NCI-H2196 (cell line): ENCODE measurements around the gene KRT40.
A peak's percentile ranks its signal among the peaks of the same experiment; 100 is the strongest.

Experiments used
- DNase-seq: peaks from one replicate; lab custom pipeline; 2025; ENCODE audit not compliant: unreplicated experiment; lab: John Stamatoyannopoulos, UW

Gene KRT40

DNA sequence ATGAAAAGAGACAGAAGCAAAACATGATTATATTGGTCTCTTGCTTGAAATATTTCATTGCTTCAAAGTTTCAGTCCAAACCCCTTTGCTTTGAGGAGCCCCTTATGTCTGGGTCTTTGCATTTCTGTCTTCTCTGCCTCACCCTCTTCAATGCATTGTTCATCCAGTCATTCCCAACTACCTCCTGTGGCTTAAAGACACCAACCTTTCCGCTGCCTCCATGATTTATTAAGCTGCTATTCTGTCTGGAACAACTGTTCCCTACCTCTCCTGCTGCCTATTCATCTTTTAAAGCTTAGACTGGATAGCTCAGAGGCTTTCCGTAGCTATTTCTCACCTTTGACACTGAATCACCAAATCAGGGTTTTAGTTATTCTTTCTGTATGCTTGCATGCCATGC lies 13.2 kb upstream of the KRT40 start:
- DNase-seq: no peak

- no peak for DNase-seq
Observed at GRCh38 chr17:40996829-40997228, 12.7 kb upstream of the KRT40 start.

DNA sequence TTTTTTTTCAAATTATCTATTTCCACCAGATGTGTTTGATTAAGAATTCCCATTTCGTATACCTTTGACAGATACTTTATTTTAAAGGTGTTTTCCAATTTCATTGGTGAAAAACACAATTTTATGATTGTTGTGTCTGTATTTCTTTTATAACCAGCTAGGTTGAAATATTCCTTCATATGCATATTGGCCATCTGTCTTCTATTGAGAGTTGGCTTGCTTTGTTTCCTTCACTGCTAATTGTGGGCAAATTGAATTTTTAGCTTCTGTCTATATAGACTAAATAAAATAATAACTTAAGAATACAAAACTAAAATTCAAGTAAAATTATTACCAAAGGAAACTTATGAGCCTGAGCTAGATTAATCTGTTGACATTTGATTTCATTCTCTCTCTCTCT lies 11.0 kb upstream of the KRT40 start:
- DNase-seq: no peak

DNA sequence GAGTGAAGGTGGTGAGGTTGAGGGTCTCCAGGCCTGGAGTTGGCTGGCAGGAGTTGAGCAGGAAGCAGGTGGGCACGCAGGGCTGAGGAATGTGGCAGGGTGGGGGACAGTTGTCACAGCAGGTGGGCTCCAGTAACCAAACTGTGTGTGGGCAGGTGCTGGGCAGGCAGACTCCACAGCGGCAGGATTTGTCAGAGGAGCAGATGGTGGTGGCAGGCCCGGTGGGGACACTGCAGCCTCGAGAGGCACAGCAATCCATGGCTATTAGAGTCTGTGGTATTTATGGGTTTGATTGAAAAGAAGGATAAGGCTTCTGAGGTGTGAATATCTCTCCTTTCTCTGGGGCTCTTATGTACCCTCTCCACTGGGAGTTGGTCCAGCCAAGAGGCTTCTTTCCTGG lies 9.7 kb upstream of the KRT40 start, which contains the start of gene KRTAP3-3:
Gene KRTAP3-3, minus strand, starts transcription at position 326 of the 400 bp plus-strand sequence. Its CDS starts 67 bp downstream, at position 259.
- no peak for DNase-seq

DNA sequence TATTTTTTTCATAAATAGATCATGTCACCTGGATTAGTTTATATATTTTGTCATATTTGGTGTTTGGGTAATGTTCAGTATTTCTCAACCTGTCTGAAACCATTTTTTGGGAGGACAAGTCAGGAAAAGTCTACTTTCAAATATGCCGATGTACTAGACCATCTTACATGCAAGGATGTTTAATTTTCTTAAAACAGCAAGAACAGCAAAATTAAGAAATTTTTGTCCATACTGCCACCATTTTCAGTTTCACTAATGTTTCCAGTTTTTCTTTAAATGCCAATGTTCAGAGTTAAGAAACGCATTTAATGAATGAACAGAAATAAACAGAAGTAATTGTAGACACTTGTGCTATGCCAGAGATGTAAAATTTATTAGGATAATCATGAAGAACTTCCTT lies 9.0 kb upstream of the KRT40 start:
- no peak for DNase-seq

DNA sequence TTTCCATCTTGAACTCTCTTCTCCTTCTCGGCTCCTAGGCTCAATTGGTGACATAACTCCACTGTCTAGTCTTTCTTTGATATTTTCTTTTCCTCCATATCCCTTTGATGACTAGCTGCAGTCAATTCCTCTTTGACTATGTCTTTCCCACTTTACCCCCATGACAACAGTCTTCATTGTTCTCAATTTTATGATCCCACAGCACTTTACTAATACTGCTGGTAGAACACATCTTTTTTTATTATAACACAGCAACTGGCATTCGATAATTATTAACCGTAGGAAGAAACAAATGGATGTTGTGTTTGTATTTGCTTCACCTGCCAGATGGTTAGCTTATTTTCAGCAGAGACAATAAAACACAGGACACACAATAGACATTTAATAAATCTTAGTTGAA lies 8.5 kb upstream of the KRT40 start:
- DNase-seq: no peak

DNA sequence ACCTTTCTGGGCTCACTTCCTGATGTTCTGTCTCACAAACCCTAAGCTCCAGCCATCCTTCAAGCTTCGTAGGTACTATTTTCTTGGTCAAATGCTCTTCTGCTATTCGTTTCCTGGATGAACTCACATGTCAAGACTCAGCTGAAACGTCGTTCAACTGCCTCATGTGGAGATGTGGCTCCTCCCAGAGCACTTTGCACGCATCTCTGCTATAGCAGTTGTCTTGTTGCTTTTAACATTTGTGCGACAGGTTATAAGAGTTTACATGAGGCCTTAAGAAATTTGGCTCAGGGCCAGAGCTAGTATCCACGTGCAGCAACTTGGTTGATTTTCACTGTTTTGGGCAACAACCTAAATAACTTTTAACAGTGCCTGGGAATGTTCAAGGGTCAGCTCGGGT lies 2.8 kb upstream of the KRT40 start:
- DNase-seq: no peak

DNA sequence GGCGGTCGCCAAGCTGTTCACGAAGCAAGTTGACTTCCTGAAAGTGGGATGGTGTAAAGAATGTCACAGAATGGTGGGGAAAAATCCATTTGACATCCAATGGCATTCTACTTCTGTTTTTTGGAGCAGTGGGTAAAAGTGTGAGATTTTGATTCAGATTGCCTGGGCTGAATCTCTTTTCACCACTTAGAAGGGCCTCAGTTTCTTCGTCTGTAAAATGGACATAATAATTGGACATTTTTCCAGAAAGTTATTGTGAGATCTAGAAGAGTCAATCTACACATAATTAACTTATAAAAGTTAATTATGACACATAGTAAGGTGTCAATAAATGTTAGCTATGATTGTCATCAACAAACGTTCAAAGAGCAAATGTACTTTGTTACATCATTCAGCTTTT lies 3.0 kb downstream of the KRT40 start:
- DNase-seq: no peak

- peak; percentile 7 for DNase-seq
Observed at GRCh38 chr17:40980596-40980995, 3.5 kb downstream of the KRT40 start.

DNA sequence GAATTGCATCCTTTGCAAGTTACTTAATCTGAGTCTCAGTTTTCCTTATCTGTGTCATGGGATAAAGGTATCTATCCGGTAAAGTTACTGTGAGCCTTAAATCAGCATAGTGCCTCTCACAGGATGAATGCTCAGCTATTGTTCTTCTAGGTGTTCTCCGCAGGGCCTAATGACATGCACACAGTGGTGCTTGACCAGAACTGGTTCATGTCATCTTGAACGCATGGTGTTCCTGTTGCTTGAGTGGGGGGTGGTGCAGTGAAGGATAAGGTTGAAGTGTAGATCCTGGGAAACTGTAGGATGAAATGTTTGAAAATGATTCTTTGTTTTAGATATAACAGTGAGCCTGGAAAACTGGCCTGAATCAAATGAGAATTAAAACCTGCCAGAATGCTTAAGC lies 4.0 kb downstream of the KRT40 start:
- no peak for DNase-seq

GRCh38 chr17:40978575-40979151 lies 5.5 kb downstream of the KRT40 start:
- DNase-seq: no peak

GRCh38 chr17:40975516-40975915 lies 8.6 kb downstream of the KRT40 start:
- no peak for DNase-seq

- DNase-seq: no peak
Observed at GRCh38 chr17:40974366-40974765, 9.8 kb downstream of the KRT40 start.

DNA sequence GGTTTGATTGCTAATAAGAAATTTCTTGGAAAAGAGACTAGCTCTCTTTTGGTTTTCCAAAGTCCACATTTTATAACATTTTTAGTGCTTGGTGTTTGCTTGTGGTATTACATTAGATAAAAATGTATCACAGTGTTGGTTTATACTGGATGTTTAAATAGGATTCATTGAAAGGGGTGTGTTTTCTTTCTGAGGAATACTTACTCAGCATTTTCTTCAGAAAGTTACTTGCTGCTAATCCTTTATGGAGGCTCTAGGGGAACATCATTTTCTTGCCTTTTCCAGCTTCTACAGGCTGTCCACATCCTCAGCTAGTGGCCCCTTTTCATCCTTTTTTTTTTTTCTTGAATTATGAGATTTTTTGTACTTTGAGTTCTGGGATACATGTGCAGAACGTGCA lies 16.5 kb downstream of the KRT40 start:
- DNase-seq: no peak

DNA sequence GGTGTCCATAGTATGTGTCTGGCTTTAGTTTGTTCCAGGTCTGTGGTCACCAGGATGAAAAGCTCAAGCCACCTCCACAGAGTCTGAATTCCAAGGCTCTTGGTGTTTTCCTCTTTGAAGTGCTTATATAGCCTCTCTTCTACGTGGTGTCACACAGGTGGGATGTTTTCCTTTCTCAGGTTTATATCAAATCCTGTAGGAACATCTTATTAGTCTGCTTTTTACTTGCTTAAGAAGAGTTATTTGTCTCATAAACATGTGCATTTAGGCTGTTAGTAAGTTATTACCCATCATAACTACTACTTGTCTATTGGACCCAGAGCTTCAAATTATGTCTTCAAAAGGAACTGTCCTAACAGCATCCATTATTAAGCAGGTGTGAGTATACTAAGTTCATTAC lies 17.3 kb downstream of the KRT40 start, which contains the start of gene KRT39:
Gene KRT39, minus strand, starts transcription at position 101 of the 400 bp plus-strand sequence. Its CDS starts 92 bp downstream, at position 9.
- DNase-seq: no peak

- no peak for DNase-seq
Observed at GRCh38 chr17:40963838-40964237, 20.3 kb downstream of the KRT40 start.

DNA sequence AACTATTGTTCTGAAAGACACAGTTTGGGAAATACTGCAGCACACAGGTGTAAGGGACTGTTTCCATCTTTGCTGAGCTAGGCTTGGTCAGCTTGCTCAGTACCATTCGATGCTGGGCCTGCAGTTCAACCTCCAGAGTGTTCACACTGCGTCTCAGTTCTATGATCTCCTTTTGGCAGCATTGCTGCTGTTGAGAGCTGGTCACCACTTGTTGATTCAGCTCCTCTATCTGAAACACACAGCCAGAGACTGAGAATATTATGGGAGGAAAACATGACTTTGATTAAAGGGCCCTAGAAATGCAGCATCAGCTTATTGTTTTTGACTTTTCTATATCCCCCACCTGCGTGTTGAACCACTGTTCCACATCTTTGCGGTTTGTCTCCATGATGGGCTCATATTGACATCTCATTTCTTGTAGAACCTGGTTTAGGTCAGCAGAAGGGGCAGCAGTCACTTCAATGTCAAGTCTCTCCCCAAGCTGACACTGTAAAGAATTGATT lies 22.0 kb downstream of the KRT40 start:
- DNase-seq: no peak

GRCh38 chr17:40961591-40961990 lies 22.5 kb downstream of the KRT40 start:
- no peak for DNase-seq

DNA sequence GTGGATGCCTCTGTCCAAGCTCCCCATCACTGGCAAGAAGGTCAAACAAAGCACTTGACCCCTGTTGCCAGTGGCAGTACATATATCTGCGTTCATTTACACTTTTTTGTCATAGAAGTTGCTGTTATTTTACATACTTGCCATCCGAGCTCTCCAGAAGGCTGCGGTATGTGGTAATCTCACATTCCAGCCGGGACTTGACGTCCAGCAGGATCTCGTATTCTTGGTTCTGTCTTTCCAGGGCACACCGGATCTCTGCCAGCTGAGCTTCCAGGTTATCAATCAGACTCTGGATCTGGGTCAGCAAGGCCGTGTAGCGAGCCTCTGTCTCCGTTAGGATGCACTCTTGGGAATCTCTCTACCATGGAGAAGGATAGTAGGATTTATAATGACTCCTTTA lies 24.0 kb downstream of the KRT40 start:
- no peak for DNase-seq

GRCh38 chr17:40958086-40958953 lies 25.8 kb downstream of the KRT40 start:
- no peak for DNase-seq

DNA sequence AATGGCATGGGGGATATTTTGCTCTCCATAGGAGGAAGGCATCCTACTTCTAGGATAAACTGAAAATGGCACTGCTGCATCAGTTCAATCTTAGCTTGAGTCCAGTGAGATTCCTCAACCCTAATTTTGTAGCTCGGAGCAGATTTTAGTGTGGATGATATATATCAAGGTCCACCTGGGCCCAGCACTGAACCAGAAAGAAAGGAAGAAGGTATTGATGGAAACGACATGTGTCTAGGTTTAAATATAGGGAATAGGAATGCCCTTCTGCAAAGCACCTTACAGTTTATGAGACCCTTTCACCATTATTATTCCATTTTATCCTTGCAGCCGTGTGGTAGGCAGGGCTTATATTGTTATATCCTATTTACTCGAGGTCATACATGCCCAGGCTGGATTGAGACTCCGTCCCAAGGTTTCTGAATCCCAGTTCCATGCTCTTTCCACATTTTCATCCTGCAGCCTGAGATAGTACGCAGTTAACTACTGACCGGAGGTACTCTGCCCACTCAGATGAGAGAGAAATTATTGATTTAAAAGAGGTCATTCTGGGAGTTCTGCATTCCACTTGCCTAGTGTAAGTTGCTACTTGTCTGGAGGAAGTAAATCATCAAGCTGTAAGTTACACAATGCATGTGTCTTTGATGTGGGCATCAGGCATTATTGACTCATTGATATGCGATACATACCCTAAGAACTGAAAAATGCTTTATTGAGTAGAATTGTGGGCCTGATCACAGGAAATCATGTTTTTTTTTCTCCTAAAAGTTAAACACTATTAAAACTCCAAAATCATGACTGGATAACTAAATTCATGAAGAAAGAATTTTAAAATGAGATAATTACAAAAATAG lies 27.5 kb downstream of the KRT40 start:
- no peak for DNase-seq
